Liver (tissue), 3 donors: ENCODE data around the gene MED12L.

Source experiments
- ATF3 ChIP-seq: IDR thresholded peaks from 2 replicates; pipeline ENCODE4 v1.6.1; 2016; ENCODE audit warnings: antibody characterized with exemption
- CTCF ChIP-seq: fragments of 150-350 bp; IDR thresholded peaks from 2 replicates; pipeline ENCODE4 v1.5.1; 2017; ENCODE audit warnings: improper control_type of control experiment, low read depth, low read length; ENCODE audit not compliant: missing input control
- EGR1 ChIP-seq, 2 donors: IDR thresholded peaks; 2 replicates each; pipeline ENCODE4 v1.6.1; 2016 to 2018; ENCODE audit warnings: antibody characterized with exemption in 2 of 2, low read depth in 2 of 2
- GABPA ChIP-seq, 2 donors: IDR thresholded peaks in 1 of 2; conservative IDR thresholded peaks in 1 of 2; 2 replicates each; pipeline ENCODE4 v1.6.1; 2016; ENCODE audit warnings: antibody characterized with exemption in 2 of 2, mild to moderate bottlenecking in 1 of 2, moderate library complexity in 1 of 2
- JUND ChIP-seq, 2 donors: IDR thresholded peaks; 2 replicates each; pipeline ENCODE4 v1.6.1; 2016; ENCODE audit warnings: antibody characterized with exemption in 2 of 2
- MAX ChIP-seq: IDR thresholded peaks from 2 replicates; pipeline ENCODE4 v1.6.1; 2016; ENCODE audit warnings: antibody characterized with exemption
- NR2F2 ChIP-seq: IDR thresholded peaks from 2 replicates; pipeline ENCODE4 v1.6.1; 2016; ENCODE audit warnings: antibody characterized with exemption
- RAD21 ChIP-seq, 2 donors: IDR thresholded peaks; 2 replicates each; pipeline ENCODE4 v1.6.1; 2016; ENCODE audit warnings: antibody characterized with exemption in 2 of 2, mild to moderate bottlenecking in 2 of 2
- REST ChIP-seq: IDR thresholded peaks from 2 replicates; pipeline ENCODE4 v1.6.1; 2016; ENCODE audit warnings: antibody characterized with exemption, mild to moderate bottlenecking
- RXRA ChIP-seq, 2 donors: IDR thresholded peaks; 2 replicates each; pipeline ENCODE4 v1.6.1; 2017 to 2018; ENCODE audit warnings: antibody characterized with exemption in 2 of 2, mild to moderate bottlenecking in 1 of 2
- SP1 ChIP-seq: IDR thresholded peaks from 2 replicates; pipeline ENCODE4 v1.6.1; 2018; ENCODE audit warnings: antibody characterized with exemption, mild to moderate bottlenecking
- TAF1 ChIP-seq: conservative IDR thresholded peaks from 2 replicates; pipeline ENCODE4 v1.6.1; 2016; ENCODE audit warnings: antibody characterized with exemption, mild to moderate bottlenecking
- YY1 ChIP-seq: IDR thresholded peaks from 2 replicates; pipeline ENCODE4 v1.6.1; 2016; ENCODE audit warnings: antibody characterized with exemption, mild to moderate bottlenecking
- ZBTB33 ChIP-seq: IDR thresholded peaks from 2 replicates; pipeline ENCODE4 v1.6.1; 2016; ENCODE audit warnings: antibody characterized with exemption
- donor health status: healthy.
- donor health status: healthy.

GRCh38 chr3:151415289-151415688 is 329.8 kb downstream of the MED12L start:
- TF ChIP-seq NR2F2, result no peak
- TF ChIP-seq YY1, result no peak
- TF ChIP-seq CTCF, result no peak
- TF ChIP-seq REST, result no peak
- no peak for TF ChIP-seq SP1
- TF ChIP-seq GABPA (IDR thresholded peaks at IDR 0.05 in 1 of 2, conservative IDR thresholded peaks at IDR 0.05 in 1 of 2), result no peak
- no peak for TF ChIP-seq MAX
- no peak for TF ChIP-seq RAD21 (IDR thresholded peaks at IDR 0.05)
- no peak for TF ChIP-seq TAF1
- TF ChIP-seq ATF3, result no peak
- no peak for TF ChIP-seq RXRA (IDR thresholded peaks at IDR 0.05)
- TF ChIP-seq JUND (IDR thresholded peaks at IDR 0.05), result no peak
- TF ChIP-seq ZBTB33, result no peak
- TF ChIP-seq EGR1 (IDR thresholded peaks at IDR 0.05; ENCODE audit: low read depth in 2 of 2), result no peak
